GM21717 (cell line): ENCODE results near the gene LRRC42.
"Not testable (repeated sequence)": the region's sequence is repeated elsewhere in the genome, so short reads cannot be mapped to it uniquely, and the experiment has no call there.

Source experiments
- ATAC-seq: cut with Tn5 transposase; IDR thresholded peaks from one replicate; pipeline ENCODE4 v1.9.1; 2021; ENCODE audit warnings: mild to moderate bottlenecking, moderate library complexity; ENCODE audit not compliant: unreplicated experiment

LRRC42 gene

GRCh38 chr1:54003750-54004480, 57.8 kb downstream of the LRRC42 start:
- not testable (repeated sequence) for ATAC-seq

GRCh38 chr1:54004481-54005049, 58.4 kb downstream of the LRRC42 start:
- no peak for ATAC-seq

- ATAC-seq: no peak
Measured at GRCh38 chr1:54006508-54006907, 60.4 kb downstream of the LRRC42 start.

GRCh38 chr1:54007613-54008012, 61.5 kb downstream of the LRRC42 start:
- ATAC-seq: no peak

GRCh38 chr1:54008876-54009275, 62.7 kb downstream of the LRRC42 start:
- no peak for ATAC-seq

GRCh38 chr1:54009406-54009805, 63.3 kb downstream of the LRRC42 start:
- ATAC-seq: no peak

GRCh38 chr1:54010415-54011117, 64.4 kb downstream of the LRRC42 start:
- no peak for ATAC-seq

GRCh38 chr1:54011316-54012007, 65.3 kb downstream of the LRRC42 start:
- ATAC-seq: no peak

GRCh38 chr1:54012008-54012325, 65.8 kb downstream of the LRRC42 start:
- ATAC-seq: no peak

GRCh38 chr1:54012863-54013262, 66.7 kb downstream of the LRRC42 start:
- no peak for ATAC-seq

- ATAC-seq: no peak
Measured at GRCh38 chr1:54013393-54014008, 67.4 kb downstream of the LRRC42 start.

GRCh38 chr1:54014009-54014629, 68.0 kb downstream of the LRRC42 start:
- no peak for ATAC-seq

- ATAC-seq: no peak
Measured at GRCh38 chr1:54016343-54017282, 70.5 kb downstream of the LRRC42 start.
